SK-N-SH (cell line): ENCODE data around the gene UBE2E1. TPM values are rescaled to one million over a fixed set of nuclear protein-coding genes. Genes with fewer than 3 reads are reported as not detected.

Experiments
- CTCF ChIA-PET: fragments of 300-600, 350-600 bp; formaldehyde crosslinking; extraction: SDS; loops from one replicate; lab custom pipeline; 2021; lab: Yijun Ruan, JAX
- POLR2A ChIA-PET: fragments of 350-600 bp; sonication (Branson Sonifier 250); formaldehyde crosslinking; extraction: SDS; loops from one replicate; lab custom pipeline; 2020; ENCODE audit warnings: antibody characterized with exemption, inconsistent platforms; lab: Yijun Ruan, JAX
- DNase-seq: peaks from one replicate; pipeline ENCODE4 v3.0.0; 2012
- H2AFZ ChIP-seq: fragments of 200-600 bp; sonication (generic); 2 replicates; pipeline ENCODE4 v1.8.1; 2016; ENCODE audit warnings: antibody characterized with exemption, mild to moderate bottlenecking, low read depth
- H3F3A ChIP-seq: fragments of 200-600 bp; sonication (generic); replicated peaks from 2 replicates; pipeline ENCODE3; 2016; ENCODE audit warnings: antibody characterized with exemption, mild to moderate bottlenecking; ENCODE audit not compliant: insufficient read depth
- H3K27ac ChIP-seq, 2 experiments: fragments of 200-500 bp in 1 of 2; fragments of 200-600 bp in 1 of 2; sonication (Bioruptor generic) in 1 of 2; sonication (generic), shearing (Covaris generic) in 1 of 2; 2 replicates each; pipeline versions ENCODE4 v1.5.1 to v1.6.1; 2014 to 2016; ENCODE audit warnings: low read depth in 2 of 2, inconsistent platforms in 1 of 2, low read length in 1 of 2, mild to moderate bottlenecking in 1 of 2, mixed read lengths in 1 of 2
- H3K27me3 ChIP-seq: fragments of 200-600 bp; sonication (generic), shearing (Covaris generic); 2 replicates; pipeline ENCODE4 v1.6.1; 2016; ENCODE audit warnings: mixed run types; ENCODE audit not compliant: insufficient read depth
- H3K36me3 ChIP-seq, 2 experiments: fragments of 200-500 bp in 1 of 2; fragments of 200-600 bp in 1 of 2; sonication (Bioruptor generic) in 1 of 2; sonication (generic) in 1 of 2; replicated peaks in 1 of 2; 2 replicates each; pipeline versions ENCODE3 to v1.5.1; 2014 to 2016; ENCODE audit warnings: low read length in 1 of 2, mild to moderate bottlenecking in 1 of 2; ENCODE audit not compliant: insufficient read depth in 2 of 2, control insufficient read depth in 1 of 2
- H3K4me1 ChIP-seq, 2 experiments: fragments of 200-500 bp in 1 of 2; fragments of 200-600 bp in 1 of 2; sonication (Bioruptor generic) in 1 of 2; sonication (generic), shearing (Covaris generic) in 1 of 2; 2 replicates each; pipeline versions ENCODE4 v1.5.1 to v1.6.1; 2014 to 2016; ENCODE audit warnings: low read depth in 1 of 2, low read length in 1 of 2, mixed run types in 1 of 2; ENCODE audit not compliant: insufficient read depth in 2 of 2, control insufficient read depth in 1 of 2
- H3K4me2 ChIP-seq: fragments of 200-600 bp; sonication (generic), shearing (Covaris generic); 2 replicates; pipeline ENCODE4 v1.6.1; 2017; ENCODE audit warnings: mixed run types
- H3K4me3 ChIP-seq, 2 experiments: fragments of 200-500 bp in 1 of 2; fragments of 200-600 bp in 1 of 2; sonication (Bioruptor generic) in 1 of 2; sonication (generic), shearing (Covaris generic) in 1 of 2; 2 replicates each; pipeline versions ENCODE4 v1.5.1 to v1.8.1; 2014 to 2016; ENCODE audit warnings: low read depth in 2 of 2, inconsistent platforms in 1 of 2, low read length in 1 of 2, mild to moderate bottlenecking in 1 of 2, mixed read lengths in 1 of 2, moderate library complexity in 1 of 2
- H3K79me2 ChIP-seq: fragments of 200-600 bp; sonication (generic); 2 replicates; pipeline ENCODE4 v1.8.1; 2017; ENCODE audit warnings: mild to moderate bottlenecking; ENCODE audit not compliant: insufficient read depth
- H3K9ac ChIP-seq: fragments of 200-600 bp; sonication (generic); 2 replicates; pipeline ENCODE4 v1.6.1; 2017; ENCODE audit warnings: mixed run types
- H3K9me2 ChIP-seq: fragments of 200-600 bp; sonication (generic); 2 replicates; pipeline ENCODE4 v1.6.1; 2017; ENCODE audit warnings: mixed run types
- H3K9me3 ChIP-seq: fragments of 200-600 bp; sonication (generic); 2 replicates; pipeline ENCODE4 v1.6.1; 2017; ENCODE audit warnings: mixed run types, mild to moderate bottlenecking, moderate library complexity
- H4K20me1 ChIP-seq: fragments of 200-600 bp; sonication (generic); 2 replicates; pipeline ENCODE4 v1.6.1; 2017; ENCODE audit warnings: mild to moderate bottlenecking, mixed run types; ENCODE audit not compliant: insufficient read depth
- EP300 ChIP-seq, 2 experiments: IDR thresholded peaks; 2 replicates each; pipeline versions ENCODE4 v1.4.0 to v1.6.1; 2012; ENCODE audit warnings: borderline replicate concordance in 1 of 2, low read depth in 1 of 2, low read length in 1 of 2
- EZH2phosphoT487 ChIP-seq: fragments of 200-600 bp; sonication (generic); IDR thresholded peaks from 2 replicates; pipeline ENCODE4 v1.6.1; 2017; ENCODE audit warnings: low read depth, mixed run types, mild to moderate bottlenecking, antibody characterized with exemption, moderate library complexity, borderline replicate concordance
- FOXM1 ChIP-seq: IDR thresholded peaks from 2 replicates; pipeline ENCODE4 v1.4.0; 2012; ENCODE audit warnings: low read depth, mild to moderate bottlenecking
- GATA2 ChIP-seq: sonication (generic); formaldehyde crosslinking; IDR thresholded peaks from 2 replicates; pipeline ENCODE4 v1.5.0; 2020; ENCODE audit warnings: mild to moderate bottlenecking, missing genetic modification reagents
- JUND ChIP-seq: IDR thresholded peaks from 2 replicates; pipeline ENCODE4 v1.4.0; 2012
- POLR2AphosphoS5 ChIP-seq: IDR thresholded peaks from 2 replicates; pipeline ENCODE4 v1.6.1; 2012; ENCODE audit warnings: low read depth, low read length
- RAD21 ChIP-seq: IDR thresholded peaks from 2 replicates; pipeline ENCODE4 v1.6.1; 2012; ENCODE audit warnings: mild to moderate bottlenecking, low read length
- RCOR1 ChIP-seq: fragments of 150-350 bp; IDR thresholded peaks from 2 replicates; pipeline ENCODE4 v1.6.1; 2017; ENCODE audit warnings: antibody characterized with exemption, low read length
- TEAD4 ChIP-seq: IDR thresholded peaks from 2 replicates; pipeline ENCODE4 v1.4.0; 2012; ENCODE audit warnings: mild to moderate bottlenecking, borderline replicate concordance; ENCODE audit not compliant: insufficient read depth
- WGBS: methylation state at CpG from one replicate; pipeline ENCODE4 v1.1.6; 2017; ENCODE audit warnings: low lambda C conversion rate; 5-methylcytosine and 5-hydroxymethylcytosine counted together
- polyA plus RNA-seq, 3 experiments: library from polyadenylated mRNA; depleted of rRNA; stranded (reverse); fragments of >200 nt; gene quantifications; 2 replicates each; pipeline ENCODE4 v1.2.3, GENCODE V29; 2012
- TF ChIP-seq, protein P1 (sequence below): IDR thresholded peaks from 2 replicates; pipeline ENCODE4; 2012
- TF ChIP-seq, protein P2 (sequence below): IDR thresholded peaks from 2 replicates; pipeline ENCODE4 v1.6.1; 2012; ENCODE audit warnings: mild to moderate bottlenecking, low read depth, low read length, moderate library complexity
- TF ChIP-seq, protein P3 (sequence below): fragments of 150-350 bp; IDR thresholded peaks from 2 replicates; pipeline ENCODE4 v1.6.1; 2017; ENCODE audit warnings: antibody characterized with exemption, low read length, low read depth, borderline replicate concordance
- TF ChIP-seq, protein P4 (sequence below): IDR thresholded peaks from 2 replicates; pipeline ENCODE4 v1.4.0; 2012; ENCODE audit warnings: low read depth, borderline replicate concordance
- TF ChIP-seq, protein P5 (sequence below): IDR thresholded peaks from 2 replicates; pipeline ENCODE4 v1.4.0; 2012; ENCODE audit warnings: low read depth, borderline replicate concordance

The UBE2E1 gene
- polyA plus RNA-seq, 1 of the 3 experiments (the other 2 are of a cell fraction): 59.9 TPM

DNA sequence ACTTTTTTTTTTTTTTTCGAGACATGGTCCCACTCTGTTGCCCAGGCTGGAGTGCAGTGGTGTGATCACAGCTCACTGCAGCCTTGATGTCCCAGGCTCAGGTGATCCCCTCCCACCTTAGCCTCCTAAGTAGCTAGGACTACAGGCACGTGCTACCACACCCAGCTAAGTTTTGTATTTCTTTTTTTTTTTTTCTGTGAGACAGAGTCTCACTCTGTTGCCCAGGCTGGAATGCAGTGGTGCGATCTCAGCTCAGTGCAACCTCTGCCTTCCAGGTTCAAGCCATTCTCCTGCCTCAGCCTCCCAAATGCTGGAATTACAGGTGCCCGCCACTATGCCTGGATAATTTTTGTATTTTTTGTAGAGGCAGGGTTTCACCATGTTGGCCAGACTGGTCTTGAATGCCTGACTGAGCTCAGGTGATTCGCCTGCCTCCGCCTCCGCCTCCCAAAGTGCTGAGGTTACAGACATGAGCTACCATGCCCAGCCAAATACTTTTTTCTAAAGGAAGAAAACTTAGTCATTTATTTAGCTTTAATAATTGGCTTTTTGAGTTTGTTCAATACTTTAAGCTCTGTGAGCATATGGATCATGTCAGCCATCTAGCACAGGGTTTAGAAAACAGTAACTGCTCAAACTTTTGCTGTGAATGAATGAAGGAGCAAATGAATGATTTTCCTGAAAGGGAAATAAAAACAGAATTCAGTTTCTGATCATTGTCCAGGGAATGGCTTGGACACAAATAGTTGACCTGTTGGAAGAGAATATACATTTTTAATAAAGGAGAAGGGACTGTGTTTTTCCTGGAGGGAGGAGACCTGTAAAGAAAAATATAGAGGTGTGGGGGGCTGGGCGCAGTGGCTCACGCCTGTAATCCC lies 26.0 kb downstream of the UBE2E1 start (continued):
- TF ChIP-seq GATA2 (CRISPR knock-in tag) (no peak), EZH2phosphoT487 (no peak), RAD21 (no peak), RCOR1 (no peak), POLR2AphosphoS5 (no peak), TEAD4 (no peak), EP300 (IDR thresholded peaks at IDR 0.05; ENCODE audit: borderline replicate concordance in 1 of 2, low read depth in 1 of 2, low read length in 1 of 2) (no peak)
- TF ChIP-seq, protein P1, sequence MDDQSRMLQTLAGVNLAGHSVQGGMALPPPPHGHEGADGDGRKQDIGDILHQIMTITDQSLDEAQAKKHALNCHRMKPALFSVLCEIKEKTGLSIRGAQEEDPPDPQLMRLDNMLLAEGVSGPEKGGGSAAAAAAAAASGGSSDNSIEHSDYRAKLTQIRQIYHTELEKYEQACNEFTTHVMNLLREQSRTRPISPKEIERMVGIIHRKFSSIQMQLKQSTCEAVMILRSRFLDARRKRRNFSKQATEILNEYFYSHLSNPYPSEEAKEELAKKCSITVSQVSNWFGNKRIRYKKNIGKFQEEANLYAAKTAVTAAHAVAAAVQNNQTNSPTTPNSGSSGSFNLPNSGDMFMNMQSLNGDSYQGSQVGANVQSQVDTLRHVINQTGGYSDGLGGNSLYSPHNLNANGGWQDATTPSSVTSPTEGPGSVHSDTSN: no peak
- TF ChIP-seq, protein P2, sequence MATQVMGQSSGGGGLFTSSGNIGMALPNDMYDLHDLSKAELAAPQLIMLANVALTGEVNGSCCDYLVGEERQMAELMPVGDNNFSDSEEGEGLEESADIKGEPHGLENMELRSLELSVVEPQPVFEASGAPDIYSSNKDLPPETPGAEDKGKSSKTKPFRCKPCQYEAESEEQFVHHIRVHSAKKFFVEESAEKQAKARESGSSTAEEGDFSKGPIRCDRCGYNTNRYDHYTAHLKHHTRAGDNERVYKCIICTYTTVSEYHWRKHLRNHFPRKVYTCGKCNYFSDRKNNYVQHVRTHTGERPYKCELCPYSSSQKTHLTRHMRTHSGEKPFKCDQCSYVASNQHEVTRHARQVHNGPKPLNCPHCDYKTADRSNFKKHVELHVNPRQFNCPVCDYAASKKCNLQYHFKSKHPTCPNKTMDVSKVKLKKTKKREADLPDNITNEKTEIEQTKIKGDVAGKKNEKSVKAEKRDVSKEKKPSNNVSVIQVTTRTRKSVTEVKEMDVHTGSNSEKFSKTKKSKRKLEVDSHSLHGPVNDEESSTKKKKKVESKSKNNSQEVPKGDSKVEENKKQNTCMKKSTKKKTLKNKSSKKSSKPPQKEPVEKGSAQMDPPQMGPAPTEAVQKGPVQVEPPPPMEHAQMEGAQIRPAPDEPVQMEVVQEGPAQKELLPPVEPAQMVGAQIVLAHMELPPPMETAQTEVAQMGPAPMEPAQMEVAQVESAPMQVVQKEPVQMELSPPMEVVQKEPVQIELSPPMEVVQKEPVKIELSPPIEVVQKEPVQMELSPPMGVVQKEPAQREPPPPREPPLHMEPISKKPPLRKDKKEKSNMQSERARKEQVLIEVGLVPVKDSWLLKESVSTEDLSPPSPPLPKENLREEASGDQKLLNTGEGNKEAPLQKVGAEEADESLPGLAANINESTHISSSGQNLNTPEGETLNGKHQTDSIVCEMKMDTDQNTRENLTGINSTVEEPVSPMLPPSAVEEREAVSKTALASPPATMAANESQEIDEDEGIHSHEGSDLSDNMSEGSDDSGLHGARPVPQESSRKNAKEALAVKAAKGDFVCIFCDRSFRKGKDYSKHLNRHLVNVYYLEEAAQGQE: no peak
- TF ChIP-seq, protein P3, sequence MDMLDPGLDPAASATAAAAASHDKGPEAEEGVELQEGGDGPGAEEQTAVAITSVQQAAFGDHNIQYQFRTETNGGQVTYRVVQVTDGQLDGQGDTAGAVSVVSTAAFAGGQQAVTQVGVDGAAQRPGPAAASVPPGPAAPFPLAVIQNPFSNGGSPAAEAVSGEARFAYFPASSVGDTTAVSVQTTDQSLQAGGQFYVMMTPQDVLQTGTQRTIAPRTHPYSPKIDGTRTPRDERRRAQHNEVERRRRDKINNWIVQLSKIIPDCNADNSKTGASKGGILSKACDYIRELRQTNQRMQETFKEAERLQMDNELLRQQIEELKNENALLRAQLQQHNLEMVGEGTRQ: no peak
- TF ChIP-seq, all 33 proteins: peak for 0

DNA sequence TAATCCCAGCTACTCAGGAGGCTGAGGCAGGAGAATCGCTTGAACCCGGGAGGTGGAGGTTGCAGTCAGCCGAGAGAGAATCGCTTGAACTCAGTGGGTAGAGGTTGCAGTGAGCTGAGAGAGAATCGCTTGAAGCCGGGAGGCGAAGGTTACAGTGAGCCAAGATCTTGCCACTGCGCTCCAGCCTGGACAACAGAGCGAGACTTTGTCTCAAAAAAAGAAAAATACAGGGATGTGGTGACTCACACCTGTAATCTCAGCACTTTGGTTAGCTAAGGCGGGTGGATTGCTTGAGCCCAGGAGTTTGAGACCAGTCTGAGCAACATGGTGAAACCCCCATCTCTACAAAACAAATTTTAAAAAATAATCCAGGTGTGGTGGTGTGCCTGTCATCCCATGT lies 26.8 kb downstream of the UBE2E1 start:
- no peaks in the 10 kb centered on the region; a peak in 2 of 4 replicates for H3K4me1 ChIP-seq
- no peak overlapping the region for H3K4me2 ChIP-seq
- 95% methylated on average over 10 of the region's 10 CpGs for WGBS
- CTCF ChIA-PET: interaction anchor here (1.3 kb wide), 1 partner anchor 33 kb away, joined by 5 read pairs; no protein-coding TSS in a partner anchor
- H3K9ac ChIP-seq: no peak overlapping the region
- DNase-seq: no peak
- H3K27me3 ChIP-seq: no peaks in the 10 kb centered on the region
- H3K4me3 ChIP-seq: no peak overlapping the region
- TF ChIP-seq, protein P4, sequence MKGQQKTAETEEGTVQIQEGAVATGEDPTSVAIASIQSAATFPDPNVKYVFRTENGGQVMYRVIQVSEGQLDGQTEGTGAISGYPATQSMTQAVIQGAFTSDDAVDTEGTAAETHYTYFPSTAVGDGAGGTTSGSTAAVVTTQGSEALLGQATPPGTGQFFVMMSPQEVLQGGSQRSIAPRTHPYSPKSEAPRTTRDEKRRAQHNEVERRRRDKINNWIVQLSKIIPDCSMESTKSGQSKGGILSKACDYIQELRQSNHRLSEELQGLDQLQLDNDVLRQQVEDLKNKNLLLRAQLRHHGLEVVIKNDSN: no peak
- no peak for TF ChIP-seq FOXM1
- TF ChIP-seq JUND: no peak
- TF ChIP-seq, protein P5, sequence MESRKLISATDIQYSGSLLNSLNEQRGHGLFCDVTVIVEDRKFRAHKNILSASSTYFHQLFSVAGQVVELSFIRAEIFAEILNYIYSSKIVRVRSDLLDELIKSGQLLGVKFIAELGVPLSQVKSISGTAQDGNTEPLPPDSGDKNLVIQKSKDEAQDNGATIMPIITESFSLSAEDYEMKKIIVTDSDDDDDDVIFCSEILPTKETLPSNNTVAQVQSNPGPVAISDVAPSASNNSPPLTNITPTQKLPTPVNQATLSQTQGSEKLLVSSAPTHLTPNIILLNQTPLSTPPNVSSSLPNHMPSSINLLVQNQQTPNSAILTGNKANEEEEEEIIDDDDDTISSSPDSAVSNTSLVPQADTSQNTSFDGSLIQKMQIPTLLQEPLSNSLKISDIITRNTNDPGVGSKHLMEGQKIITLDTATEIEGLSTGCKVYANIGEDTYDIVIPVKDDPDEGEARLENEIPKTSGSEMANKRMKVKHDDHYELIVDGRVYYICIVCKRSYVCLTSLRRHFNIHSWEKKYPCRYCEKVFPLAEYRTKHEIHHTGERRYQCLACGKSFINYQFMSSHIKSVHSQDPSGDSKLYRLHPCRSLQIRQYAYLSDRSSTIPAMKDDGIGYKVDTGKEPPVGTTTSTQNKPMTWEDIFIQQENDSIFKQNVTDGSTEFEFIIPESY: no peak
- no peak overlapping the region for H3K27ac ChIP-seq
- H4K20me1 ChIP-seq: peaks cover 56% of the 10 kb centered on the region
- POLR2A ChIA-PET: interaction anchor here (0.6 kb wide), 1 partner anchor 119 kb away, joined by 3 read pairs; no protein-coding TSS in a partner anchor
- peaks cover 6% of the 10 kb centered on the region for H3F3A ChIP-seq
- H3K9me3 ChIP-seq: no peaks in the 10 kb centered on the region
- peaks cover 57% of the 10 kb centered on the region for H3K79me2 ChIP-seq
- no peaks in the 10 kb centered on the region for H3K9me2 ChIP-seq
- no peak overlapping the region for H2AFZ ChIP-seq
- H3K36me3 ChIP-seq: no peaks in the 10 kb centered on the region
